HG03571 (cell line): ENCODE data around the gene SLC24A3.

Experiments
- ATAC-seq: cut with Tn5 transposase; IDR thresholded peaks from one replicate; pipeline ENCODE4 v1.9.1; 2021; ENCODE audit not compliant: unreplicated experiment

Gene SLC24A3

GRCh38 chr20:19236371-19237055, 24.1 kb downstream of the SLC24A3 start:
- ATAC-seq: no peak

GRCh38 chr20:19241440-19241839, 29.0 kb downstream of the SLC24A3 start:
- no peak for ATAC-seq

- ATAC-seq: no peak
These were observed 31.8 kb downstream of the SLC24A3 start for GRCh38 chr20:19244291-19244690.

DNA sequence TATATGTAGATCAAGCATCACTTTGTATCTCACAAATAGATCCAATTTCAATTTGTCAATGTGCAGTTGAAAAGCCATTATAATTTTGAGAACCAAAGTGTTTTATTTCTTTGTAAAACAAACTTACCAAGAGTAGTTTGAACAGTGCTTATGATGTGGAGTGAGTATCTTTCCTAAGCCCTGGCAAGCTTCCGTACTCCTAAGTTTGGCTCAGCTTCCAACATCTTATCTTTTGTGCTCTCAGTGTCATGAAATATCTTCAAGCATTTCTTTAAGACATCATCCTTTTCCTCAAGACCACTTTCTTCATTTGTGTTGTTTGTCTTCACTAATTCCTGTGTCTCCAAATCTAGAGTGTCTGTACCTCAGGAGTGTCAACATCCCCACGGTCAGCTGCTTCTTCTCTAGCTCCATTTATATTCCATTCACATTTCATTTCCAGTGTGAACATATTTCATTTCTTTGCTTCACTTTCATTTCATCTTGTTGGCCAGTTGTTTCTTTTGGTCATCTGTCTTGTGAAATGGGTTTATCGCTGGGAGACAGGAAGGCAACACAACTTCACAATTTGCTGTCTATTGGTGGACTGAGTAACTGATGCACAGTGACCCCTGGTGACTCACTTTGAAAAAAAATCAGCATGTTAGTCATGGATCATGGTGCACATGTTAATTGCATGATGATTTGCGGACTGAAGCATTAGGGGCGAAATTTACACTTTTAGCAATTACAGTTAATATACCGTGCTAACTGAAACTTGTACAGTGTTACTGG, 36.9 kb downstream of the SLC24A3 start:
- no peak for ATAC-seq

DNA sequence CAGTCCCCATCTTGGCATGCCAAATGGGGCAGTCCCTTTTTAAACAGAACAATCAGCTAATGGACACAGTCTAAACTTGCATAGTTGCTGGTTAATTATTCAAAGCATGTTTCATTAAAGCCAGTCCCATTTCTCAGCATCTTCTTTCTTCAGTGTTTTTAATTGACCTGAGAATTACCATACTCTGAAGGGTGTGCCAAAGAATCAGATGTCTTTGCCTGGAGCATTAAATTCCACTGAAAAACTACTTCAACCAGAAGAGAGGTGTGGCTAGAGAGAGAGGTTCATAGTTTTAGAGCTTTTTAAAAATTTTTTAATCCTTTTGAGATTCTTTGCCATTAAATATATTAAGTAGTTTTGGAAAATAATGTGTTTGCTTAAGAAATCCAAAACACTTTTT, 37.9 kb downstream of the SLC24A3 start:
- no peak for ATAC-seq

GRCh38 chr20:19251506-19251905, 39.1 kb downstream of the SLC24A3 start:
- no peak for ATAC-seq

GRCh38 chr20:19251958-19252357, 39.5 kb downstream of the SLC24A3 start:
- no peak for ATAC-seq

DNA sequence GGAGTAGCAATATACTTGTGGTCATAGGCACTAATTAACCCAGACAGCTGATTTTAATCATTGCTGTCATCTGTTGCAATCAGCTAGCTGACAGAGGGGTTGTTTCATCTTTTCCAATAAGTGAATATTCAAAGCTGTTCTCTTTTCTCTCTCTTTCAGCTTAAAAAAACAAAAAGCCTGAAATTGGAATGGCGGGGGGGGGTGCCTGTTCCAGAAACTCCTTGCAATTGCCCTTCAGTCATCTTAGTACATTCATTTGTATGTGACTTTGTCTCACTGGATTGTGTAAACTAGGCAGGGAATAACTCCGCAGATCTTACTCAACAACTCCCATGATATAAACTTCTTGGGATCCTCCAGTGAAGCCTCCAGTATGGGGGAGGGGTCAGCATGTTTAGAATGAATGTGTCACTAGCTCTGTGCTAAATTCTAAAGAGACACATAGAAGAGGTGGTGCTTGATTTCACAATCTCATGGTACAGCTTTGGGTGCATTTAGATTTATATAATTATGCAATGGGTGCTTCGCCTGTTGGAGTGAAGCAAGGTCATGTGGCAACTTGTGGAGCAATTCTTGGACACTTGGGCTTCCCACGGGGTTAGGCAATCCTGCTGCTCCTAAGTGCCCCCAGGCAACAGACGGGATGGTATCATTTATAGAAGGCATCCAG, 40.1 kb downstream of the SLC24A3 start:
- ATAC-seq: no peak

DNA sequence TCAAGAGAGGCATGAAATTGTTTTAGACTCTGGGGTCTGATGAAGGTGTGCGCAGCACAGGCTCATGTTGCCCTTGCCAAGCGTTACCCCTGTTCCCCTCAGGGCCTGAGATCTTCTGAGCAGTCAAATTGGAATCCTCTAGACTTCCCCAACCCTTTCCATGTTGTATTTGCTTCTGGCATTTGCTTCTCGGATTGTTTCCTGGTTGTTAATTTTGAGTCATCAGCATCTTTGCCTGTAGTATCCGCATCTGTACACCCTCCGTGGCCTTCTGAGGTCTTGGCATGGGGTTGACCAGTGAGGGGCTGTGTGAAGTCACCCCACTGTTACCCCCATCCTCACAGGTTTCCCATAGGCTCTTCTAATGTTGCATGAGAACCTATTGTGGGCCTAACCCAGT, 40.9 kb downstream of the SLC24A3 start:
- no peak for ATAC-seq

GRCh38 chr20:19253916-19254820, 41.7 kb downstream of the SLC24A3 start:
- ATAC-seq: no peak

DNA sequence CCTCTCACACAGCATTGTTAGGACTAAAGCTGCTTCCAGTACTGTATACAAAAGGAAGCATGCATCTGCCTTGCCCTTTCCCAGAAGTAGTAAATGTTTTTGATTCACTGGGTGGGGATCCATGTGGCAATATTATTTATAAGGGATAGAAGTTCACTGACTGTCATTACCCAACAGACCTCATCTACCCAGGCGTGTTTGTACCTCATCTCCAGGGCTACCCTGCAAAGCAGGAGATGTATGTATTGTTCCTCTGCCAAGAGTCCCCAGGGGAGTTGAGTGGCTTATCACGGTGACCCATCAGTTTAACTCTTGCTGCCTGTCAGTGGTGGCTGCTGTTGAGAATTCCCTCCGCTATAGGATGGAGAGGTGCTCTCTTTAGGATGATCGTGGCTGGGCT, 42.5 kb downstream of the SLC24A3 start:
- no peak for ATAC-seq

GRCh38 chr20:19256085-19256484, 43.6 kb downstream of the SLC24A3 start:
- no peak for ATAC-seq

- ATAC-seq: no peak
These were observed 44.6 kb downstream of the SLC24A3 start for GRCh38 chr20:19256906-19257595.

- ATAC-seq: no peak
These were observed 45.4 kb downstream of the SLC24A3 start for GRCh38 chr20:19257865-19258264.

DNA sequence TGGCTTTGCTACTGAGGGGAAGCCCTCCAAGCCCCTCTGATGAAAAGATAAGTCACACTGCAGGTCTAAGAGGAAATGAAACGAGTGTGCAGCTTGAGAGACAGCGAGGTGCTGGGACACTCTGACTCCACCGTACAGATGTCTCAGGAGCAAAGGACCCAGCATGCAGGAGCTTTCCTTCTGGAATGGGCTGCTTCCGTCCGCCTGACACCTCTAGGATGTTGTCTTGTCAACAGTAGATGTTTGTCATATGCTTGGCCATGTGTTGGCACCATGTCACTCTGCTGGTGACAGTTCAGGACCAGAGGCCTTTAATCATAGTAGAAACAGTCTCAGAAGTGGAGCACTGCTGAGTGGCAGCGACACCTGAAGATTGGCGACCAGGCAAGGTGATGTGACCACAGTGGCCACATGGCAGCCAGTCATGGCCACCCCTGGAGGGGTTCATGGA, 46.7 kb downstream of the SLC24A3 start:
- no peak for ATAC-seq

GRCh38 chr20:19260412-19261090, 48.1 kb downstream of the SLC24A3 start:
- ATAC-seq: no peak

- ATAC-seq: no peak
These were observed 51.7 kb downstream of the SLC24A3 start for GRCh38 chr20:19264191-19264590.

- no peak for ATAC-seq
These were observed 53.4 kb downstream of the SLC24A3 start for GRCh38 chr20:19265646-19266374.

DNA sequence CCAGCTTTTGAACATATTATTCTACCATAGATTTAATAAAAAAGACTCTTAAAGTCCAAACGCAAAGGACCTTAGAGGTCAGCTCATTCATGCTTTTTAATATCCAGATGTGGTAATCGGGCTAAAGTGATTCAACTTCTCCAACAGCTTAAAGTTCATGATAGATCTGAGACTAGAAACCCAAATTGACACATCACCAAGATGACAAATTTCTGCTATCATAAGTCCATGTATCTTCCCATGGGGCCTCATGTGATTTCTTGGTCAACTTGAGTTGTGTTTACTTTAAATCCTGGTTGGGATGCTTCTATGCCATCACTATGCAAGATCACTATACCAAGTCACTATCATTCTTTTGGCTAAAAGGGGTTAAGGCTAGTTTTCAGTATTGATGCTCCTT, 56.0 kb downstream of the SLC24A3 start:
- no peak for ATAC-seq
